Activated T-helper 17 cell treated with anti-CD3 and anti-CD28 coated beads, Interleukin-2, amount 50 U/mL, for 72 hours (primary cell): ENCODE measurements around the gene GAPDHS. TPM values are rescaled to one million over a fixed set of nuclear protein-coding genes. Genes with fewer than 3 reads are reported as not detected.
A peak's percentile ranks its signal among the peaks of the same experiment; 100 is the strongest.

Experiments
- ATAC-seq: fragments of 150-1000 bp; cut with Tn5 transposase; replicated peaks from 2 replicates; pipeline ENCODE4 v1.10.0; 2021; ENCODE audit warnings: mild to moderate bottlenecking, moderate library complexity
- H3K27ac Mint-ChIP-seq: one replicate; pipeline ENCODE4 v1.8.0; 2022; ENCODE audit warnings: mixed read lengths
- H3K27me3 Mint-ChIP-seq: one replicate; pipeline ENCODE4 v1.8.0; 2022; ENCODE audit warnings: mixed read lengths
- H3K36me3 Mint-ChIP-seq: one replicate; pipeline ENCODE4 v1.8.0; 2022; ENCODE audit warnings: low read depth, mild to moderate bottlenecking, mixed read lengths
- H3K4me1 Mint-ChIP-seq: one replicate; pipeline ENCODE4 v1.8.0; 2022; ENCODE audit warnings: mixed read lengths
- H3K4me3 Mint-ChIP-seq: one replicate; pipeline ENCODE4 v1.8.0; 2022; ENCODE audit warnings: mild to moderate bottlenecking, mixed read lengths
- H3K9me3 Mint-ChIP-seq: one replicate; pipeline ENCODE4 v1.8.0; 2022; ENCODE audit warnings: mixed read lengths
- total RNA-seq, 2 donors: library from RNA; stranded (reverse); gene quantifications; one replicate each; pipeline ENCODE4 v1.2.3, GENCODE V29; 2022

Gene GAPDHS
- total RNA-seq, 2 donors from 2014 or later: not detected

- ATAC-seq: no peak
- H3K27me3 Mint-ChIP-seq: peaks cover 17% of the 10 kb centered on the region
- no peak overlapping the region for H3K27ac Mint-ChIP-seq
- H3K9me3 Mint-ChIP-seq: no peaks in the 10 kb centered on the region
- H3K4me1 Mint-ChIP-seq: no peaks in the 10 kb centered on the region
- H3K4me3 Mint-ChIP-seq: no peak overlapping the region
- H3K36me3 Mint-ChIP-seq: no peaks in the 10 kb centered on the region
Observed at GRCh38 chr19:35519291-35519690, 14.0 kb upstream of the GAPDHS start.

DNA sequence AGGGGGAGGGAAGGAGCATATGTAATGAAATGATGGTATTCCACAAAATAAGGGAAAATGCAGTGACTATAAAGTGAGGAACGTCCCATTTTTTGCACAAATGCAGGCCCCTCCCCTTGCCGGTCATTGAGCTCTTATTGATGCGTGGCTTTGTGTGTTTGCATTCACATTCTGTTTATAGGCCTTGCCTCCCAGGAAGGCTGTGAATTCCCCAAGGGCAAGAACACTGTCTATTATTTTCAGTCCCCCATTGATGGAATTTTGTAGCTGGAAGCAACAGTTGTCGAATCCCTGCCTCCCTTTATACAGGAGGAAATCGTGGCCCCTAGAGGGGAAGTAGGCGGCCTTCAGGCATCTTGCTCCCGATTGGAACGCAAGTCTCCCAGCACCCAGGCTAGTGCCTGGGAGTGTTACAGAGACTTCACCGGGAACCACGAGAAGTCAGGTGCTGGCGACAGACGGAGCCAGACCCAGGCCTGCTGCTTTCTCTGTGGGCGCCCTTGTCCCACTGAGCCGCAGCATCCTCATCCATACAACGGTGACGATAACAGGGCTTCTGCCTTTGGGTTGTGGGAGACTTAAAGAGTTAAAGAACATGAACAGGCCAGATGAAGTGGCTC is 12.0 kb upstream of the GAPDHS start:
- H3K27ac Mint-ChIP-seq: no peak overlapping the region
- H3K4me1 Mint-ChIP-seq: no peaks in the 10 kb centered on the region
- no peaks in the 10 kb centered on the region for H3K9me3 Mint-ChIP-seq
- H3K36me3 Mint-ChIP-seq: no peaks in the 10 kb centered on the region
- H3K4me3 Mint-ChIP-seq: no peak overlapping the region
- ATAC-seq: no peak
- peaks cover 17% of the 10 kb centered on the region for H3K27me3 Mint-ChIP-seq

- Mint-ChIP-seq H3K4me3 (no peak overlapping the region), H3K36me3 (no peaks in the 10 kb centered on the region), H3K4me1 (no peaks in the 10 kb centered on the region), H3K9me3 (no peaks in the 10 kb centered on the region), H3K27me3 (peaks cover 28% of the 10 kb centered on the region), H3K27ac (no peak overlapping the region)
- no peak for ATAC-seq
Observed at GRCh38 chr19:35522745-35523327, 10.4 kb upstream of the GAPDHS start.

- ATAC-seq: no peak
- Mint-ChIP-seq H3K4me1 (no peaks in the 10 kb centered on the region), H3K36me3 (no peaks in the 10 kb centered on the region), H3K9me3 (no peaks in the 10 kb centered on the region), H3K27ac (no peak overlapping the region), H3K4me3 (no peak overlapping the region), H3K27me3 (peaks cover 36% of the 10 kb centered on the region)
Observed at GRCh38 chr19:35524181-35524837, 8.9 kb upstream of the GAPDHS start.

DNA sequence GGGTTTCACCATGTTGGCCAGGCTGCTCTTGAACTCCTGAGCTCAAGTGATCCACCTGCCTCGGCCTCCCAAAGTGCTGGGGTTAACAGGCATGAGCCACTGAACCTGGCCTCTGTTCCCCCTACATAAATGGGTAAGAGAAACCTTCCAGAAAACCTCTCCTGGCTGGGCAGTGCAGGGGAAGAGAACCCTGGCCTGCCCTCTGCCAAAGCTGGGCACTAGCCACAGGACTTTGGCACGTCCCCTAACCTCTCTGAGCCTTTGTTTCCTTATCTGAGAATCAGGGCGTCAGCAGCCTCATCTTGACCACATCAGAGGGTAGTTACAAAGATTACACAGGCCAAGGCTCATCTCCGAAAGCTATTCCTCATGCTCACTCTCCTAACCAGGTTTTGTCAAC is 7.4 kb upstream of the GAPDHS start:
- H3K9me3 Mint-ChIP-seq: no peaks in the 10 kb centered on the region
- peaks cover 36% of the 10 kb centered on the region for H3K27me3 Mint-ChIP-seq
- H3K4me3 Mint-ChIP-seq: no peak overlapping the region
- H3K27ac Mint-ChIP-seq: no peak overlapping the region
- H3K4me1 Mint-ChIP-seq: no peaks in the 10 kb centered on the region
- no peaks in the 10 kb centered on the region for H3K36me3 Mint-ChIP-seq
- no peak for ATAC-seq

DNA sequence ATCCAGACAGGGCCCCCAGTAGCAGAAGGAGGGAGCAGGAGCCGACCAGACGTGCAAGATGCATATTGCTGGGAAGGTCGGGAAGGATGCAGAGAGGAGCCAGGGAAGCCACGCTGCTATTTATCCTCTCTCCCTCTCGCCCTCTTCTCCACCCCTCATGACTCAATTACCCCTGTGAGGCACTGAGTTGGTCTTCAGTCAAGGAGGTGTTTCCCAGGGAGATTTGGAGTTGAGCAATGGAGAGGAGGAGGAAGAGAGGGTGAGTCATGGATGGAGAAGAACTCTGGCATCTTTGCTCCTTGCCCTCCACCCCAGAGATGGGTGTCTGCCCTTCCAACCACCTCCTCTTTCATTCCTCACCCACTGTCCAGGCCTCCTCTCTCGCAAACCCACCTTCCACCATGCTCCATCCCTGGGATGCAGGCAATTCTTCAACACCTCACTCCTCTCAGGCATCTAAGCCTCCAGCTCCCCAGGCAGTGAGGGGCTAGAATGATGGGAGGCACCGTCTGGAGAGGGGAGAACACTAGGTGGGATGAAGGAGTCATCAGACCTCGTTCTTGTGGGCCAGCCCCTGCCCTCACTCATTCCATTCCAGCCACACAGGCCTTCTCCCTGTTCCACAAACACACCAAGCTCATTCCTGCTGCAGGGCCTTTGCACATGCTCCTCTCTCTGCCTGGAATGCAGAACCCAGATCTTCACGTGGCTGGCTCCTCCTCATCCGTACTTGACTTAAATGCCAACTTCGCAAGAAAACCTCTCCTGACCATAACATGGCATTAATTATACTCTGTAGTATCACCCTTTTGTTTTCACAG is 4.8 kb upstream of the GAPDHS start, which contains the start of gene SBSN:
Gene SBSN, minus strand, starts transcription at position 94 of the 821 bp plus-strand sequence. Its CDS starts 30 bp downstream, at position 64.
- Mint-ChIP-seq H3K36me3 (no peaks in the 10 kb centered on the region), H3K4me1 (peaks cover 3% of the 10 kb centered on the region), H3K27ac (no peak within 1 kb of the TSS), H3K27me3 (peaks cover 42% of the 10 kb centered on the region), H3K9me3 (no peaks in the 10 kb centered on the region), H3K4me3 (no peak within 1 kb of the TSS)
- ATAC-seq: no peak

DNA sequence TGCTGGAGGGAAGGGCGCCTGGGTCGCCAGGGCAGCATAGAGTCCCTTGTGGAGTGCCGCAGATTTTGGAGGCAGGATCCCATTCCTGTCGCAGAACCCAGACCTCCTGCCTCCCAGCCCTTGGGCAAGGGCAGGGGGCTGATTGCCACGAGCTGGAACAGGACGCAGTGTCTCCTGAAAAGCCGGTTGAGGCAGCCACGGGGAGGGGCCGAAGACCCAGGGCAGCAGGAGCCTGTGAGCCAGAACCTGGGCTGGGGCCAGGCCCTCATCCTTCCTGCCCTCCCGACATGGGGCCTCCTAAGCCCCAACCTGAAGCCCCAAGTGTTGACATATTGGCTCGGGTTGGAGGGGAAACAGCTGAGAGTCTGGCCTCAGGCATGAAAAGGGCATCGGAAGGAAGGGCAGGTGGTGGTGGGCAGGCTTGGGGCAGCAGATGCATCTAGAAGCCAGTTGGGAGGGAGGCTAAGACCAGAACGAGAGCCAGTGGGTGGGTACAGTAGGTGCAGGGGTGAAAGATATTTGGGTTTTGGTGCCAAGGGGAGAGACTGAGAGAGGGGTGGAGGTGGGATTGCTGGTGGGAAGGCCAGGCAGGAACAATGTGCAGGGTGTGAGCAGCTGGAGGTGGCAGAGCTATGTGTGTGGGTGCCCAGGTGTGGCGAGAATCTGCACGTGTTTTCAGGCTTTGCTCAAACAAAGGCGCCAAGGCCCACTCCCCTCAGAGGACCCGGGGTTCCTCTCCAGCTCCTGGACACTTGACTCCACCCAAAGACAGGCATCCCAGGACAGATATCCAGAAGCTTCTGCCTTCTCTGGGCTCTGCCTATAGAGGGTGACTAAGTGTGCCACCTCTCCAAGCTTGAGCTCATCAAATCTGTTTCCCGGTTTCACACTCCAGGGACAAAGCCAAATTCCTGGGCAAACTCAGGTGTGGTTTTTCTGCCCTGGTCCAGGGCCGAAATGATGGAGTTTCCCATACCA is 3.7 kb upstream of the GAPDHS start:
- no peak for ATAC-seq
- no peaks in the 10 kb centered on the region for H3K36me3 Mint-ChIP-seq
- H3K4me3 Mint-ChIP-seq: no peak overlapping the region
- no peaks in the 10 kb centered on the region for H3K9me3 Mint-ChIP-seq
- peaks cover 8% of the 10 kb centered on the region for H3K4me1 Mint-ChIP-seq
- peaks cover 37% of the 10 kb centered on the region for H3K27me3 Mint-ChIP-seq
- H3K27ac Mint-ChIP-seq: no peak overlapping the region

GRCh38 chr19:35531291-35531690 is 2.0 kb upstream of the GAPDHS start:
- Mint-ChIP-seq H3K27me3 (peaks cover 33% of the 10 kb centered on the region), H3K4me3 (no peak overlapping the region), H3K9me3 (no peaks in the 10 kb centered on the region), H3K27ac (no peak overlapping the region), H3K36me3 (no peaks in the 10 kb centered on the region), H3K4me1 (peaks cover 8% of the 10 kb centered on the region)
- ATAC-seq: no peak

DNA sequence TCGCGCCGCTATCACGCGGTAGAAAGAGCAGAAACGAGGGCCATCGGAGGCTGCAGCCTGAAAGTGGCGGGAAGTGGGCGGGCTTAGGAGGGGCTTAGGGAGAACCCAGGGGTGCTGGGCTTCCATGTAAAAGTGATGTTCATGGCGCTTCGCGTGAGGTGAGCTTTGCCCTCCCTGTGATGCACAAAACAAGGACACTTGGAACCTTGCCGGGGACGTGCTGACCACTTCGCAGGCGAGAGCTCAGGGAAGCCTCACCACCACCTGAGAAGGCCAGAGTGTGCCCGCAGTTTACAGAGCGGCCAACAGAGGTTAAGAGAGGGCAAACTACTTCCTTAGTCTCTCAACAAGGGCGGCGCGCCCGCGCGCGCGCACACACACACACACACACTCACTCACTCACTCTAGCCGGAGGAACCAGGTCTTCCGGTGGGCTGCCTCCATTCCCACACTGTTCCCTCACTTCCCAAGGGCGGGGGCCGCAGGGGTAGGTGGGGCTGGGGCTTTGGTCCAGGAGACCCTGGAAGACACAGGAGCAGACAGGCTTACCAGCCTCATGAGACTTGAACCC is 651 bp downstream of the GAPDHS start:
- peak; percentile 60 for ATAC-seq
- Mint-ChIP-seq H3K27me3 (peaks cover 12% of the 10 kb centered on the region), H3K36me3 (no peaks in the 10 kb centered on the region), H3K4me1 (peaks cover 8% of the 10 kb centered on the region), H3K27ac (no peak overlapping the region), H3K4me3 (peak overlapping the region; percentile 58), H3K9me3 (no peaks in the 10 kb centered on the region)

DNA sequence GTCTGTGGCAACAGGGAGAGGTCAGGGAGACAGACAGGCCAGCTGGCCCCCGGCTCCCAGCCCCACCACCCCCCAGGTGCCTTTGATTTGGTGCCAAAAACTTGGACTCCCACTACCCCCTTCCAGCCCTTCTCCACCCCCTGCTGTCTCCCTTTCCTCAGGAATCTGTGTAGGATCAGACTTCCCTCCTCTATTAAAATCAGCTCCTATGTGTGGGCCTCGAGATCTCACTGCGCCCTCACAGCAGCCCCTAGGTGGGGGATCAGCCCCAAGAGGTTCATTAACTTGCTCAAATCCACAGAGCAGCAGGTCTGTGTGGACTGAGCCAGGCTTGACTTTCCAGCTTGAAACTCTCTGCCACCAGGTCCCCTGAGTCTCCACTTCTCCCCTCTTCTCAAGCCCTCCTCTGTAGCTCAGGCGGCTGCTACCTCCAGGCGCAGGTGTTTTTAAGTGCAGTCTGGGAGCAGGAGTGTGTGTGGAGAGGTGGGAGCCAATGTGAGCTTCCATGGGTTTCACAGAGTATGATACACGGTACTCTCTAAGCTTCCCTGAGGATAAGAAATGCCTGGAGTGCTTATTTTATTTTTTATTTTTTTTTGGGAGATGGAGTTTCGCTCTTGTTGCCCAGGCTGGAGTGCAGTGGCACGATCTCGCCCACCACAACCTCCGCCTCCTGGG is 1.7 kb downstream of the GAPDHS start:
- no peak overlapping the region for H3K4me3 Mint-ChIP-seq
- no peak for ATAC-seq
- no peak overlapping the region for H3K27ac Mint-ChIP-seq
- peaks cover 7% of the 10 kb centered on the region for H3K27me3 Mint-ChIP-seq
- H3K9me3 Mint-ChIP-seq: no peaks in the 10 kb centered on the region
- no peaks in the 10 kb centered on the region for H3K36me3 Mint-ChIP-seq
- peaks cover 8% of the 10 kb centered on the region for H3K4me1 Mint-ChIP-seq

- no peak overlapping the region for H3K4me3 Mint-ChIP-seq
- ATAC-seq: no peak
- no peaks in the 10 kb centered on the region for H3K4me1 Mint-ChIP-seq
- no peak overlapping the region for H3K27ac Mint-ChIP-seq
- H3K36me3 Mint-ChIP-seq: peaks cover 9% of the 10 kb centered on the region
- H3K9me3 Mint-ChIP-seq: no peaks in the 10 kb centered on the region
- no peaks in the 10 kb centered on the region for H3K27me3 Mint-ChIP-seq
Observed at GRCh38 chr19:35539314-35539713, 6.1 kb downstream of the GAPDHS start.

GRCh38 chr19:35539850-35540249 is 6.6 kb downstream of the GAPDHS start:
- Mint-ChIP-seq H3K4me1 (no peaks in the 10 kb centered on the region), H3K36me3 (peaks cover 9% of the 10 kb centered on the region), H3K27me3 (no peaks in the 10 kb centered on the region), H3K27ac (no peak overlapping the region), H3K4me3 (no peak overlapping the region), H3K9me3 (no peaks in the 10 kb centered on the region)
- no peak for ATAC-seq

DNA sequence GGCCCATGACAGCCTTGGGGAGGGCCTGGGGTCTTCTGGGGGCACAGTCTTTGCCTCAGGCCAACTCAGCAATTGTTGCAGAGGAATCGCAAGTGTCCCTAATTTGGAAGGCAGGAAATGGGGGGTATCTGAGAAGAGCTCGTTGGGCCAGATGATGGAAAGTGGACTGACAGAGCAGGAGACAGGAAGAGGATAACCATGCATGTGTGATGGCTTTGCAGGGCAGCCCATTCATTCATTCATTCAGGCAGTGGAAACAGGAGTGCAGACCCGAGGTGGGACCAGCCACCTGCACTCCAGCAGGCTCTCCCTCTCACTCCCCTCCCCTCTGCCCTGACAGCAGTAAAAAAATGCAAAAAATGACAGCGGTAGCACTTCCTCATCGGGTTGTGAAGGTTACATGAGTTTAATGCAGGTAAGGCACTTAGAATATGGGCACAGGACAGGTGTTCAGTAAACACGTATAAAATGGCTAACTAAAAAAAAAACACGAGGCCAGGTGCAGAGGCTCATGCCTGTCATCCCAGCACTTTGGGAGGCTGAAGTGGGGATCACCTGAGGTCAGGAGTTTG is 7.2 kb downstream of the GAPDHS start:
- no peaks in the 10 kb centered on the region for H3K27me3 Mint-ChIP-seq
- H3K27ac Mint-ChIP-seq: no peak overlapping the region
- no peak overlapping the region for H3K4me3 Mint-ChIP-seq
- no peaks in the 10 kb centered on the region for H3K4me1 Mint-ChIP-seq
- H3K9me3 Mint-ChIP-seq: no peaks in the 10 kb centered on the region
- ATAC-seq: no peak
- H3K36me3 Mint-ChIP-seq: peaks cover 9% of the 10 kb centered on the region
